ENCODE data around the gene HSPA1L. TPM values are rescaled to one million over a fixed set of nuclear protein-coding genes. Genes with fewer than 3 reads are reported as not detected.
"Not testable (repeated sequence)": the region's sequence is repeated elsewhere in the genome, so short reads cannot be mapped to it uniquely, and the experiment has no call there.

The HSPA1L gene
- total and polyA plus RNA-seq, 2 experiments from 2014 or later, result 1.0 to 1.4 TPM

- Histone ChIP-seq H3K27ac (peak overlapping the region; percentile 88), H2AFZ (peak overlapping the region; percentile 55), H3K27me3 (no peaks in the 10 kb centered on the region), H3K79me2 (peaks cover 39% of the 10 kb centered on the region), H3K36me3 (replicated peaks; ENCODE audit: insufficient read depth, low read depth) (no peaks in the 10 kb centered on the region), H3K4me3 (peak overlapping the region; percentile 42), H3K9me2 (replicated peaks; ENCODE audit: insufficient read depth) (no peaks in the 10 kb centered on the region), H3K9me3 (ENCODE audit: low read depth) (no peaks in the 10 kb centered on the region), H4K20me1 (ENCODE audit: insufficient read depth, poor library complexity, severe bottlenecking) (no peaks in the 10 kb centered on the region), H3K4me2 (peak overlapping the region; percentile 86), H3K4me1 (ENCODE audit: insufficient read depth) (peaks cover 13% of the 10 kb centered on the region)
- 18% methylated on average over 7 of the region's 7 CpGs for WGBS (ENCODE audit: low lambda C conversion rate, missing lambda C conversion rate)
- TF ChIP-seq EZH2 (IDR thresholded peaks at IDR 0.05; ENCODE audit: borderline replicate concordance) (no peak), EZH2phosphoT487 (IDR thresholded peaks at IDR 0.05; ENCODE audit: low read depth, severe bottlenecking, unreplicated experiment) (no peak)
- TF ChIP-seq, protein P1, sequence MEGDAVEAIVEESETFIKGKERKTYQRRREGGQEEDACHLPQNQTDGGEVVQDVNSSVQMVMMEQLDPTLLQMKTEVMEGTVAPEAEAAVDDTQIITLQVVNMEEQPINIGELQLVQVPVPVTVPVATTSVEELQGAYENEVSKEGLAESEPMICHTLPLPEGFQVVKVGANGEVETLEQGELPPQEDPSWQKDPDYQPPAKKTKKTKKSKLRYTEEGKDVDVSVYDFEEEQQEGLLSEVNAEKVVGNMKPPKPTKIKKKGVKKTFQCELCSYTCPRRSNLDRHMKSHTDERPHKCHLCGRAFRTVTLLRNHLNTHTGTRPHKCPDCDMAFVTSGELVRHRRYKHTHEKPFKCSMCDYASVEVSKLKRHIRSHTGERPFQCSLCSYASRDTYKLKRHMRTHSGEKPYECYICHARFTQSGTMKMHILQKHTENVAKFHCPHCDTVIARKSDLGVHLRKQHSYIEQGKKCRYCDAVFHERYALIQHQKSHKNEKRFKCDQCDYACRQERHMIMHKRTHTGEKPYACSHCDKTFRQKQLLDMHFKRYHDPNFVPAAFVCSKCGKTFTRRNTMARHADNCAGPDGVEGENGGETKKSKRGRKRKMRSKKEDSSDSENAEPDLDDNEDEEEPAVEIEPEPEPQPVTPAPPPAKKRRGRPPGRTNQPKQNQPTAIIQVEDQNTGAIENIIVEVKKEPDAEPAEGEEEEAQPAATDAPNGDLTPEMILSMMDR (IDR thresholded peaks at IDR 0.05; ENCODE audit: poor library complexity), result no peak
- no peak for DNase-seq (ENCODE audit: low spot score)
Measured at GRCh38 chr6:31805939-31806469, 9.1 kb downstream of the HSPA1L start.

DNA sequence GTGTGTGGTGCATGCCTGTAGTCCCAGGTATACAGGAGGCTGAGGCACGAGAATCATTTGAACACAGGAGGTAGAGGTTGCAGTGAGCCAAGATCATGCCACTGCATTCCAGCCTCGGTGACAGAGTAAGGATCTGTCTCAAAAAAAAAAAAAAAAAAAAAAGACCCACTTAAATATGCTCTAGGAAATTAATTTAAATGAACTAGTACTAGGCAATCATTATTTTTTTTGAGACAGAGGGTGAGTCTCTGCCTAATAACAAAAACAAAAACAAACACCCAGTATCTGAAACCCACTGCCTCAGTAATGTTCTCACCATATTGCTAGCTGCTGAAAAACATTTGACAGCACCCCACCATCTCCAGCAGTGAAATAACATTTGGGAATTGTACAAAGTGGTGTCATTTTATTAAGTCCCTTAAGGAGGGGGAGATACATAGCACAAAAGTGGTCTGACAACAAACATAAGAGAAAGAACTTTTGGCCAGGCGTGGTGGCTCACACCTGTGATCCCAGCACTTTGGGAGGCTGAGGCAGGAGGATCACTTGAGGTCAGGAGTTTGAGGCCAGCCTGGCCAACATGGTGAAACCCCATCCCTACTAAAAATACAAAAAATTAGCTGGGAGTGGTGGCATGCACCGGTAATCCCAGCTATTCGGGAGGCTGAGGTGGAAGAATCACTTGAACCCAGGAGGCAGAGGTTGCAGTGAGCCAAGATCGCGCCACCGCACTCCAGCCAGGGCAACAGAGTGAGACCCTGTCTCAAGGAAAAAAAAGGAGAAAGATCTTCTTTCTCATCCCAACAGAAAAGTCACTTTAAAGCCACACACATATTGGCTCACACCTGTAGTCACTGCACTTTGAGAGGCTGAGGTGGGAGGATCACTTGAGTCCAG lies 13.8 kb downstream of the HSPA1L start:
- WGBS (ENCODE audit: low lambda C conversion rate, missing lambda C conversion rate), result 99% methylated on average over 8 of the region's 8 CpGs

GRCh38 chr6:31799781-31800180 lies 15.3 kb downstream of the HSPA1L start:
- Histone ChIP-seq H2AFZ (no peak overlapping the region), H3K36me3 (replicated peaks; ENCODE audit: insufficient read depth, low read depth) (no peaks in the 10 kb centered on the region), H4K20me1 (ENCODE audit: insufficient read depth, poor library complexity, severe bottlenecking) (no peaks in the 10 kb centered on the region), H3K4me1 (ENCODE audit: insufficient read depth) (no peaks in the 10 kb centered on the region), H3K4me2 (no peak overlapping the region), H3K79me2 (peaks cover 26% of the 10 kb centered on the region), H3K27me3 (no peaks in the 10 kb centered on the region), H3K9me2 (replicated peaks; ENCODE audit: insufficient read depth) (no peaks in the 10 kb centered on the region), H3K4me3 (no peak overlapping the region), H3K9me3 (ENCODE audit: low read depth) (no peaks in the 10 kb centered on the region), H3K27ac (no peak overlapping the region)
- WGBS (ENCODE audit: low lambda C conversion rate, missing lambda C conversion rate), result 97% methylated on average over 12 of the region's 12 CpGs
- DNase-seq (ENCODE audit: low spot score), result no peak
- TF ChIP-seq EZH2phosphoT487 (IDR thresholded peaks at IDR 0.05; ENCODE audit: low read depth, severe bottlenecking, unreplicated experiment) (no peak), EZH2 (IDR thresholded peaks at IDR 0.05; ENCODE audit: borderline replicate concordance) (no peak)
- TF ChIP-seq, protein P1 (IDR thresholded peaks at IDR 0.05; ENCODE audit: poor library complexity), result no peak

More for the DNA sequence above, 13.8 kb downstream of the HSPA1L start:
- not testable (repeated sequence) for H3K4me3 ChIP-seq; H3K9me3 ChIP-seq (ENCODE audit: low read depth); DNase-seq (ENCODE audit: low spot score); H3K4me2 ChIP-seq; H3K36me3 ChIP-seq (replicated peaks; ENCODE audit: insufficient read depth, low read depth); H3K9me2 ChIP-seq (replicated peaks; ENCODE audit: insufficient read depth); H2AFZ ChIP-seq; H3K27me3 ChIP-seq; H3K27ac ChIP-seq; H4K20me1 ChIP-seq (ENCODE audit: insufficient read depth, poor library complexity, severe bottlenecking)
- Histone ChIP-seq H3K4me1 (ENCODE audit: insufficient read depth) (peaks cover 10% of the 10 kb centered on the region), H3K79me2 (peaks cover 35% of the 10 kb centered on the region)

DNA sequence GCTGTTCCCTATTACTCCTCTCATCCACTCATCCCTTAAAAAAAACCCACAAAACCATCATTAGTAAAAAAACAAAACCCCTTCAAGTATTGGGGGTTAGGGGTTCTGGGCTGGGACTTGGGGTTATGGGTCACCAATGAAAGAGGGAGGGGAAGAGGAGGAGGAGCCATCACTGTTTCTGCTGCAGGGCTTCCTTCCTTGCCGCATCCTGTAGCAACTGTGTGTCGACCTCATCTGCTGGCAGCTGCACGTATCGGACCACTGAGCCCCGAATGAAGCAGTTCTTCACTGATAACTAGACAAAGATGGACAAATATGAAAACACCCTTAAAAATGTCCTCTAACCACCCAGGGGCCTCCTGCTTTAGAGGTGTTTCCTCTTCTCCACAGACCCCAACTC lies 17.5 kb downstream of the HSPA1L start:
- Histone ChIP-seq H3K4me3 (no peak overlapping the region), H3K27me3 (no peaks in the 10 kb centered on the region), H4K20me1 (ENCODE audit: insufficient read depth, poor library complexity, severe bottlenecking) (no peaks in the 10 kb centered on the region), H3K79me2 (peaks cover 39% of the 10 kb centered on the region), H3K27ac (no peak overlapping the region), H3K4me1 (ENCODE audit: insufficient read depth) (peaks cover 11% of the 10 kb centered on the region), H3K9me2 (replicated peaks; ENCODE audit: insufficient read depth) (no peaks in the 10 kb centered on the region), H3K36me3 (replicated peaks; ENCODE audit: insufficient read depth, low read depth) (no peaks in the 10 kb centered on the region), H3K4me2 (no peak overlapping the region), H2AFZ (no peak overlapping the region), H3K9me3 (ENCODE audit: low read depth) (no peaks in the 10 kb centered on the region)
- TF ChIP-seq EZH2phosphoT487 (IDR thresholded peaks at IDR 0.05; ENCODE audit: low read depth, severe bottlenecking, unreplicated experiment), result no peak
- TF ChIP-seq, protein P1 (IDR thresholded peaks at IDR 0.05; ENCODE audit: poor library complexity), result no peak
- TF ChIP-seq EZH2 (IDR thresholded peaks at IDR 0.05; ENCODE audit: borderline replicate concordance), result no peak
- WGBS (ENCODE audit: low lambda C conversion rate, missing lambda C conversion rate), result 96% methylated on average over 5 of the region's 5 CpGs
- DNase-seq (ENCODE audit: low spot score), result no peak
